Body of pancreas (tissue), 4 donors: ENCODE data around the gene SLC13A3. TPM values are rescaled to one million over a fixed set of nuclear protein-coding genes. Genes with fewer than 3 reads are reported as not detected.

Experiments used
- ATAC-seq: fragments of 150-250 bp; one replicate; pipeline ENCODE4 v1.9.1; 2016
- DNase-seq, 4 donors: peaks; one replicate each; pipeline ENCODE4 v3.0.0-alpha.2; 2019
- H3K27ac ChIP-seq, 4 donors: fragments of 200-600 bp; sonication (generic); 1 replicate in 3 of 4; 2 replicates in 1 of 4; pipeline versions ENCODE4 v1.5.1 to v1.6.1; 2016 to 2019; ENCODE audit warnings: mild to moderate bottlenecking in 1 of 4, mixed read lengths in 1 of 4, moderate library complexity in 1 of 4
- H3K27me3 ChIP-seq, 2 donors: fragments of 200-600 bp; sonication (generic); one replicate each; pipeline ENCODE4 v1.6.0; 2016; ENCODE audit warnings: mild to moderate bottlenecking in 1 of 2
- H3K36me3 ChIP-seq, 2 donors: fragments of 200-600 bp; sonication (generic); replicated peaks in 1 of 2; 2 replicates each; pipeline ENCODE4 v1.5.1; 2016; ENCODE audit warnings: low read depth in 2 of 2; ENCODE audit not compliant: insufficient read depth in 1 of 2
- H3K4me1 ChIP-seq: fragments of 200-600 bp; sonication (generic); one replicate; pipeline ENCODE4 v1.6.0; 2016
- H3K4me3 ChIP-seq, 2 donors: fragments of 200-600 bp; sonication (generic); 1 replicate in 1 of 2; 2 replicates in 1 of 2; pipeline ENCODE4 v1.5.1; 2016 to 2019
- H3K9me3 ChIP-seq, 3 donors: fragments of 200-600 bp; sonication (generic); 1 replicate in 2 of 3; 2 replicates in 1 of 3; pipeline ENCODE4 v1.5.1; 2016
- POLR2A ChIP-seq, 3 donors: fragments of 450-650 bp; IDR thresholded peaks; one replicate each; pipeline ENCODE4 v1.6.1; 2016; ENCODE audit warnings: antibody characterized with exemption in 3 of 3, mild to moderate bottlenecking in 2 of 3
- WGBS, 2 donors: methylation state at CpG; one replicate each; pipeline ENCODE4 v1.1.5; 2017; 5-methylcytosine and 5-hydroxymethylcytosine counted together
- intact Hi-C: fragments of 100-400 bp; cut with DNase I; formaldehyde crosslinking; loops from one replicate; pipeline ENCODE4 v1.15.1; 2023
- total RNA-seq, 2 donors: library from RNA; depleted of rRNA; stranded (reverse); fragments of >200 nt; gene quantifications; one replicate each; pipeline ENCODE4 v1.1.0, GENCODE V29; 2016
- TF ChIP-seq, protein P1 (sequence below), 7 experiments: fragments of 450-650 bp in 4 of 7; fragments of 200-600 bp in 3 of 7; sonication (generic) in 3 of 7; IDR thresholded peaks; one replicate each; pipeline ENCODE4 v1.5.1; 2016 to 2019; ENCODE audit warnings: antibody characterized with exemption in 7 of 7

The SLC13A3 gene
- total RNA-seq, 2 donors from 2014 or later = 3.4 to 6.3 TPM

DNA sequence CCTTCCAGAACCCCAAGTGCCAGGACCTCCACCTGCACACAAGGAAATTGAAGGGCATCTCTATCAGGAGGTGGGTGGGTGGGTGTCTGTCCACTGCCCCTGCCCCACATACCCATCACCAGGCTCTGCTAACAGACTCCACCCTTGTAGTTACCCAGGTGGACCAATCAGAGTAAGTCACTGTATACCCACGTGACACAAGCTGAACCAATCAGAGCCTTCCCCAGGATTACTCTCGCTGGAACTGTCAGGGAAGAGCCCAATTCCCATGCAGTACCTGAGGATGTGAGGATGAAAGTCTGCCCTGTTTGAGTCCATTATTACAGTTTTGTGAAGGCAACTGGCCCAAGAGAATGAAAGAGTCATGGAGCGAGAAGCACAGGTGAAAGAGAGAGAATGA lies 105.0 kb downstream of the SLC13A3 start:
- ATAC-seq (no peak), DNase-seq (no peak)
- TF ChIP-seq POLR2A (IDR thresholded peaks at IDR 0.05) = no peak
- TF ChIP-seq, protein P1, sequence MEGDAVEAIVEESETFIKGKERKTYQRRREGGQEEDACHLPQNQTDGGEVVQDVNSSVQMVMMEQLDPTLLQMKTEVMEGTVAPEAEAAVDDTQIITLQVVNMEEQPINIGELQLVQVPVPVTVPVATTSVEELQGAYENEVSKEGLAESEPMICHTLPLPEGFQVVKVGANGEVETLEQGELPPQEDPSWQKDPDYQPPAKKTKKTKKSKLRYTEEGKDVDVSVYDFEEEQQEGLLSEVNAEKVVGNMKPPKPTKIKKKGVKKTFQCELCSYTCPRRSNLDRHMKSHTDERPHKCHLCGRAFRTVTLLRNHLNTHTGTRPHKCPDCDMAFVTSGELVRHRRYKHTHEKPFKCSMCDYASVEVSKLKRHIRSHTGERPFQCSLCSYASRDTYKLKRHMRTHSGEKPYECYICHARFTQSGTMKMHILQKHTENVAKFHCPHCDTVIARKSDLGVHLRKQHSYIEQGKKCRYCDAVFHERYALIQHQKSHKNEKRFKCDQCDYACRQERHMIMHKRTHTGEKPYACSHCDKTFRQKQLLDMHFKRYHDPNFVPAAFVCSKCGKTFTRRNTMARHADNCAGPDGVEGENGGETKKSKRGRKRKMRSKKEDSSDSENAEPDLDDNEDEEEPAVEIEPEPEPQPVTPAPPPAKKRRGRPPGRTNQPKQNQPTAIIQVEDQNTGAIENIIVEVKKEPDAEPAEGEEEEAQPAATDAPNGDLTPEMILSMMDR (IDR thresholded peaks at IDR 0.05) = no peak
- Histone ChIP-seq H3K4me1 (no peaks in the 10 kb centered on the region), H3K27ac (no peak overlapping the region), H3K36me3 (no peaks in the 10 kb centered on the region), H3K4me3 (no peak overlapping the region), H3K27me3 (no peaks in the 10 kb centered on the region), H3K9me3 (no peaks in the 10 kb centered on the region)
- intact Hi-C loops = no loop called here
- 67 to 68% methylated on average over 3 of the region's 3 CpGs for WGBS, 2 donors

DNA sequence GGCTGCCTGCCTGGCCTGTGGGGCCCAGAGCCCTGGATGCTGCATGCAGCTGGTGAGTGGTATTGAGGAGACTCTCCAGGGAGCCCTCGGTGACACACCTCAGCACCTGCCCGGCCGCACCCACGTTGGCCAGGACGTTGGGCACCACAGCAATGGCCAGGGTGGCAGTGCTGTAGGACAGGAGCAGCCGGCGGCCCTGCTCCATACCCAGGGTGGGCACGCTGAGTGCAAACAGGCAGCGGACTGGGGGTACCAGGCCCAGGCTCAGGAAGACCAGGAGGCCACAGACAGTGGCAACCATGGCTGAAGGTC lies 105.5 kb downstream of the SLC13A3 start:
- no peak for ATAC-seq
- WGBS, 2 donors = 86% methylated on average over 9 of the region's 9 CpGs; no CpG with 5 or more reads in 1 of the 2 donors
- Histone ChIP-seq H3K4me1 (no peaks in the 10 kb centered on the region), H3K27me3 (no peaks in the 10 kb centered on the region), H3K9me3 (no peaks in the 10 kb centered on the region), H3K4me3 (no peak overlapping the region), H3K27ac (no peak overlapping the region), H3K36me3 (no peaks in the 10 kb centered on the region)
- TF ChIP-seq POLR2A (IDR thresholded peaks at IDR 0.05) = no peak
- TF ChIP-seq, protein P1 (IDR thresholded peaks at IDR 0.05) = no peak
- no peak for DNase-seq
- intact Hi-C loops = no loop called here

DNA sequence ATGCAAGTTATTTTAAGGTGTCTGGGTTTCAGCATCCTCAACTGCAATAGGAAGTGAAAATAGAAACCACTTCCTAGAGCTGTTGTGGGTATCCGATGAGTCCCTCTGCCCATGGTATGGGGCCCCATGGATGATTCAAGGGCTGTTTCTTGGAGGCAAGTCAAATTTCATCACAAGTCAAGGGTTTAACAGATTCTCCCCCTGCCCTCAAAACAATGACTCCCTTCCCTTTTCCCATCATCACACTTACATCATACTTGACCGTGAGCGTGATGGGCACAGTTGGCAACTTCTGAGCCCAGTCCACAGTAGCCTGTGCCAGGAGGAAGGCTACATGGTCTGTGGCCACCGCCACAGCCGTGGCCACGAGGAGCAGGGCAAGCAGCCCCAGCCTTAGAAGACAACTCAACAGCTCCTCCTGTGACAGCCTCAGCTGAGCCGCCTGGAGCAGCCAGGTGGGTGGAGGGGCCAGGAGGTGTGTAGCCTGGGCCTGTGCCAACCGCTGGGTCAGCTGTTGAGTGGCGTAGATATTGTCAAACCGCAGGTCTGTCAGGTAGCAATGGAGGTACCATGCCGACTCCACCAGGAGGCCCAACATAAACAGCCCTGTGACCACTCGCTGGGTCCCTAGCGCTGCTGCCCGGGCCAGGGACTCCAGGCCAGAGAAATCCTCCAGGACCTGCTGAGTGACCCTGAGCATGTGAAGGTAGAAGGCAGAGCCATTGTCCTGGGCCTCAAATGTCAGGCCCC lies 106.0 kb downstream of the SLC13A3 start:
- no peak for ATAC-seq
- Histone ChIP-seq H3K9me3 (no peaks in the 10 kb centered on the region), H3K4me1 (no peaks in the 10 kb centered on the region), H3K27ac (no peak overlapping the region), H3K36me3 (no peaks in the 10 kb centered on the region), H3K4me3 (no peak overlapping the region), H3K27me3 (no peaks in the 10 kb centered on the region)
- 67 to 81% methylated on average over 3 to 14 of the region's 14 CpGs for WGBS, 2 donors
- TF ChIP-seq, protein P1 (IDR thresholded peaks at IDR 0.05) = no peak
- no peak for TF ChIP-seq POLR2A (IDR thresholded peaks at IDR 0.05)
- DNase-seq = peak in 1 of 4 donors; percentile 30
- intact Hi-C loops = no loop called here

DNA sequence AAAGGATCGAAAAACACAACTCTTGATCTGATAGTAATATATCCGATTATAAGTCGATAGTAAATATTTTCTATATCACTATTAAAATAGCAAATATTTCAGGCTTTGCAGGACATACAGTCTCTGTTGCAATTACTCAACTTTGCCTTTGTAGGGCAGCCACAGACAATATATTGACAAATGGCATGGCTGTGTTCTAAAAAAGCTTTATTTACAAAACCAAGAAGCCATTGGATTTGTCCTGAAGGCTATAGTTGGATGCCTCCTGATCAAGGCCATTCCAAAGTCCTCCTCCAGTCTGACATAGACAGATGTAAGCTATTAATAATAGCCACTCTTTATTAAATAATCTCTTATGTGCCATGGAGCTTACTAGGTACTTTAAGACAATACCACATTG lies 106.7 kb downstream of the SLC13A3 start:
- intact Hi-C loops = no loop called here
- Histone ChIP-seq H3K36me3 (no peaks in the 10 kb centered on the region), H3K27me3 (no peaks in the 10 kb centered on the region), H3K4me3 (no peak overlapping the region), H3K4me1 (no peaks in the 10 kb centered on the region), H3K27ac (no peak overlapping the region), H3K9me3 (no peaks in the 10 kb centered on the region)
- whole genome bisulfite sequencing, 2 donors = 66 to 67% methylated on average over 3 of the region's 3 CpGs
- no peak for ATAC-seq
- TF ChIP-seq, protein P1 (IDR thresholded peaks at IDR 0.05) = no peak
- no peak for TF ChIP-seq POLR2A (IDR thresholded peaks at IDR 0.05)
- DNase-seq = no peak

DNA sequence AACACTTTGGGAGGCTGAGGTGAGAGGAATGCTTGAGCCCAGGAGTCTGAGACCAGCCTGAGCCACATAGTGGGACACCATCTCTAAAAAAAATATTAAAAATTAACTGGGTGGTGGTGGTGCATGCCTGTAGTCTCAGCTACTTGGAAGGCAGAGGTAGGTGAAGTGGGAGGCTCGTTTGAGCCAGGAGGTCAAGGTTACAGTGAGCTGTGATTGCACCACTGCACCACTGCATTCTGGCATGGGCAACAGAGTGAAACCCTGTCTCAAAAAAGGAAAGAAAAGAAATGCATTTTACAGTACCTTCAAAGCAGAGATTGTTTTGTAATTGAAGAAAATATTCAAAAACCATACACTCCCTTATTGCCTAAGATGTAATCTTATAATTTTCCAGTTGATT lies 107.3 kb downstream of the SLC13A3 start:
- intact Hi-C loops = no loop called here
- no peaks in the 10 kb centered on the region for H3K36me3 ChIP-seq
- no peaks in the 10 kb centered on the region for H3K9me3 ChIP-seq
- no peaks in the 10 kb centered on the region for H3K27me3 ChIP-seq
- no peak overlapping the region for H3K4me3 ChIP-seq
- DNase-seq = no peak
- ATAC-seq = no peak
- TF ChIP-seq POLR2A (IDR thresholded peaks at IDR 0.05) = no peak
- TF ChIP-seq, protein P1 (IDR thresholded peaks at IDR 0.05) = no peak
- no peaks in the 10 kb centered on the region for H3K4me1 ChIP-seq
- H3K27ac ChIP-seq = no peak overlapping the region
- WGBS, 2 donors = 25 to 26% methylated on average over 1 of the region's 1 CpG
